GM23248 (cell line): Measurements from ENCODE around the gene SEC23IP.

ENCODE experiments used
- EZH2 ChIP-seq: fragments of 200-600 bp; sonication (generic); IDR thresholded peaks from 2 replicates; pipeline ENCODE4 v1.6.1; 2018; ENCODE audit warnings: antibody characterized with exemption, mild to moderate bottlenecking; ENCODE audit not compliant: insufficient read depth, poor library complexity, severe bottlenecking
- EZH2phosphoT487 ChIP-seq: fragments of 200-600 bp; sonication (generic); IDR thresholded peaks from 2 replicates; pipeline ENCODE4 v1.6.1; 2018; ENCODE audit warnings: antibody characterized with exemption, moderate library complexity, mild to moderate bottlenecking, low read depth; ENCODE audit not compliant: insufficient read depth

DNA sequence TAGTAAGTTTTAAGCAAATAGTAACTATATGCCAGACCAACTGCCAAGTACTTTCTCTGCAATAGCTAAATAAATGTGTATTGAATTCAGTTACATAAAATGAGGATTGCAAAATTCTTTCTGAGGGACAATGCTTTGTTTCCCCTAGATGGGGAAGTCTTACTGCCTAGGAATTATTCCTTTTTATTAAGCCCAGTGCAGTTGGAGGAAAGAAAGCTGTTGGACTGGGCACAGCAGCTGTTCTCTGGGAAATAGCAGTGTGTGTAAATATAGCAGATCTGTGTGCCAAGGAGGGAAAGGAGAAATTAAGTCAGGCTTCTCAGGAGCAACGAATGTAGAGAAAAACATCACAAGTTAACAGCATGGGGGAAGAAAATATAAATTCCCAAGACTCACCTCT lies 77.1 kb downstream of the SEC23IP start:
- TF ChIP-seq EZH2phosphoT487 (no peak), EZH2 (no peak)
